GM04504 (cell line): Measurements from ENCODE around the gene NUP205.
A peak's percentile ranks its signal among the peaks of the same experiment; 100 is the strongest.
"Not testable (repeated sequence)": the region's sequence is repeated elsewhere in the genome, so short reads cannot be mapped to it uniquely, and the experiment has no call there.

Experiments used
- DNase-seq: peaks from one replicate; pipeline ENCODE4 v3.0.0-alpha.2; 2012; ENCODE audit warnings: low read depth

NUP205 gene

GRCh38 chr7:135620447-135620846 lies 62.7 kb downstream of the NUP205 start:
- no peak for DNase-seq

- peak; percentile 67 for DNase-seq
These were observed 63.5 kb downstream of the NUP205 start for GRCh38 chr7:135620980-135621850.

GRCh38 chr7:135634191-135634878 lies 76.6 kb downstream of the NUP205 start:
- DNase-seq = no peak

- DNase-seq = not testable (repeated sequence)
These were observed 82.0 kb downstream of the NUP205 start for GRCh38 chr7:135639690-135640089.

DNA sequence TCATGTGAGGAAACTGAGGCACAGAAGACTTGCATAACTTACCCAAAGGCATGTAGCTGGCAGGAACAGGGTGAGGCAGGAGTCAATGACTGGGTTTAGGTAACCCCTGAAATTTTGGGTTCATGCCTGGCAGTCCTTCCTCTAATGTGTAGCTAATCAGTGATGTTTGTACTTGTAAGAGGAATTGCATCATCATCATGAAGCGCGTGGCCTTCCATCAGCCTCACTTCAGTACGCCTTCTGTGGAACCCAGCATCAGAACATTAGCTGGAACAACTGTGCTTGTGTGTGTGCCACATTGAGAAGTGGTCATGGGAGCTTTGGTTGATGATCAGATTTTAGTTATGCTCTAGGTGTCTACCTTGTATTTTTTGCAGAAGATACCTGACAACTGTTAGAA lies 86.4 kb downstream of the NUP205 start:
- no peak for DNase-seq

DNA sequence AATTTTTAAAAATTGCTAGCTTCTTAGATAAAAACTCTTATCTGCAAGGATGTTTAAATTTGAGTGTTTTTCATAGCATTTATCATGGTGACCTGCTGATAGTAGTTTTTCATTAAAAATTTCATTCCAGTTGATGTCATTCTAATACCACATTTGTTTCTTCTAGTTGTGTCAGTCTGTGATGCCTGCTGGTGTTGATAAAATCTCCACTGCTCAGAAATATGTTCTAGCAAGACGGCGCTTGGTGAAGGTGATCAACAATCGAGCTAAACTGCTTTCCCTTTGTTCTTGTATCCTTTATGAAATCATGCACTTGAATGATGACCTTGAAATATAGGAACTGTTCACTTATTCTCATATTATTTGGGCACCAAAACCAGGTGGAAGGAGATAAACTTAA lies 87.0 kb downstream of the NUP205 start:
- DNase-seq = no peak

GRCh38 chr7:135645296-135645904 lies 87.7 kb downstream of the NUP205 start:
- DNase-seq = no peak

- DNase-seq = no peak
These were observed 90.0 kb downstream of the NUP205 start for GRCh38 chr7:135647755-135648154.

GRCh38 chr7:135648235-135648634 lies 90.5 kb downstream of the NUP205 start:
- no peak for DNase-seq

- peak; percentile 77 for DNase-seq
These were observed 93.3 kb downstream of the NUP205 start for GRCh38 chr7:135650831-135651573.

- DNase-seq = no peak
These were observed 95.8 kb downstream of the NUP205 start for GRCh38 chr7:135653340-135654080.

GRCh38 chr7:135658564-135658963 lies 100.8 kb downstream of the NUP205 start:
- DNase-seq = no peak

GRCh38 chr7:135659159-135659846 lies 101.6 kb downstream of the NUP205 start:
- DNase-seq = no peak

GRCh38 chr7:135661311-135662122 lies 103.8 kb downstream of the NUP205 start:
- DNase-seq = no peak

- DNase-seq = no peak
These were observed 104.3 kb downstream of the NUP205 start for GRCh38 chr7:135662123-135662372.

- DNase-seq = peak; percentile 86
These were observed 104.8 kb downstream of the NUP205 start, which contains the start of gene STMP1 for GRCh38 chr7:135662373-135663114. TSS of gene STMP1 (plus strand) at chr7:135662514.

GRCh38 chr7:135664046-135664589 lies 106.4 kb downstream of the NUP205 start:
- no peak for DNase-seq

GRCh38 chr7:135665042-135665441 lies 107.3 kb downstream of the NUP205 start:
- DNase-seq = no peak

DNA sequence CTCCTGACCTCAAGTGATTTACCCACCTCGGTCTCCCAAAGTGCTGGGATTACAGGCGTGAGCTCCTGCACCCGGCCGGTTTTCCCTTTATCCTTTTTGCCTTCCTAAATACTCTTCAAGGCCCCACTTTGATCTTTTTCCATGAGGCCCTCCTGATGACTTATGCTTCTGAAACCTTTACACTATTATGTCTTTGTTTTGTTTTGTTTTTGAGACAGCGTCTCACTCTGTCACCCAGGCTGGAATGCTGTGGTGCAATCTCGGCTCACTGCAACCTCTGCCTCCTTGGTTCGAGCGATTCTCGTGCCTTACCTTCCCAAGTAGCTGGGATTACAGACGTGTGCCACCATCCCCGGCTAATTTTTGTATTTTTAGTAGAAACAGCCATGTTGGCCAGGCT lies 108.4 kb downstream of the NUP205 start:
- DNase-seq = no peak
